HTR-8/SVneo (cell line): ENCODE results near the gene ITIH1.
"Not testable (repeated sequence)": the region's sequence is repeated elsewhere in the genome, so short reads cannot be mapped to it uniquely, and the experiment has no call there.

Experiments used
- DNase-seq: peaks from one replicate; pipeline ENCODE4 v3.0.0; 2011; ENCODE audit warnings: low spot score, mixed read lengths; ENCODE audit not compliant: insufficient read length
- FAIRE-seq: peaks from 2 replicates; lab custom pipeline; 2011; peaks lifted over from hg19 to GRCh38; lab: Jason Lieb, UNC

ITIH1 gene

GRCh38 chr3:52773361-52774065, 3.9 kb upstream of the ITIH1 start:
- DNase-seq (no peak), FAIRE-seq (no peak)

DNA sequence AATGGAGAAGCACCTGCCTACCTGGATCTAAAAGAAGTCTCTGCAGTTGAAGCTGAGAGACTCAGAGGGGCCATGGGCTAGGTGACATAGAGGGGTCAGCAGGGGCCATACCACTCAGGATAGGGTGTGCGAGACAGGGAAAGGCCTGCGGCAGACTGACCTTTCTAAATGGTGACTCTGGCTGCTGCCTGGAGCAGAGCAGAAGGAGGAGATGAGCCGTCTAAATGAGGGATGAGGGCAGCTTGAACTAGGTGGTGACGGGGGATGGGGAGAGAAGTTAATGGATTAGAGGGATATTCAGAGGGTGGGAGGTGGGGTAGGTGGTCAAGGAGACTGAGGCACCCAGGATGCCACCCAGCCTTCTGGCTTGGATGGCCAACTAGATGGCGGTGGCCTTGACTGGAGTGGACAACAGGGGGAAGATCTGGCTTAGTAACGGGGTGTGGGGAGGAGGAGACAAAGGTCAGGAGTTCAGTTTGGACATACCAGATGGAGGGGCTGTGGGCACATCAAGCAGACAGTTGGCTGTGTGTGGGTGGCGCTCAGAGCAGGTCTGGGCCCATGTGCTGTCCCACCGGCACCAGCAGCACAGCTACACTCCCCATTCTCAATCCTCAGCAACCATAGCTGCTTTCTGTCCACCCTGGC, 3.2 kb upstream of the ITIH1 start:
- DNase-seq (no peak), FAIRE-seq (no peak)

DNA sequence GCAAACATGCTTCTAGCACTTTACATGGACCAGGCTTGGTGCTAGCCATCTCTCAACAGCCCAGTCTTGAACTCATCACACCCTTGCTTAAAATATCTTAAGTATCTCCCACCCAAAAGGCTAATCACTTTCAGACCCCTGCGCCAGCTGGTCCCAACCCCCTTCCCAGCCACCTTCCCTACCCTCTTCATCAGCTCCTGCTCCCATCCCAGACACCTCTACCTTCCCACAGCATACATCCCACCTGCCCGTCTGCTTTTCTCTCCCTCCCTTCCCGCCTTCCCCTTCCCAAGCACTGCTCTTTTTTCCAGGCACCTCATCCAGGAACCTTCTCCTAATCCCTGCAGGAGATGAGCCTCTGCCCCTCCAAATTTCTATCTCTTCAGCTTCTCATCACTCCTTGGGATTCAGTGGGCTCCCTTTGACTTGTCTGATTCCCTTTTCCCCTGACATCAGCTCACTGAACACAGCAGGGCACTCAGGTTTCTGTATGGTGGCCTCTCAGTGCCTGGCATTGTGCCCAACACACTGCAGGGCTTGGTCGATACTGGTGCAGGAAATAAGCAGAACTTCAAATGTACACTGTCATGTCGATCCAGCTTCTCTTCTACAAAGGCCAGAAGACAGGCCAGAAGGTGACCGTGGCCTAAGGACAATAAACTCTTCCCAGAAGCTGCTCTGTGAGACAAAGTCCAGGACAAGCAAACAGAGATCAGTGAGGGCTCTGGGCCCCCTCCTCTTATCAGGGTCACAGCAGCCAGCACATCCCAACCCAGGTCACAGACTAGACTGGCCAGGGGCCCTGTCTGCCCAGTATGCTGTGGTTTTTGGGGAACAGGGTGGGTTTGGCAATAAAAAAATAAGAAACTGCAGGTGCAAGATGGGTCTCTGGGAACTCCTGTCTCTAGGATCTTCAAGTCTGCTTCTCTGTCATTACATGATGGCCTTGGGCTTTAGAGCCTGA, 2.2 kb upstream of the ITIH1 start:
- FAIRE-seq (no peak), DNase-seq (no peak)

DNA sequence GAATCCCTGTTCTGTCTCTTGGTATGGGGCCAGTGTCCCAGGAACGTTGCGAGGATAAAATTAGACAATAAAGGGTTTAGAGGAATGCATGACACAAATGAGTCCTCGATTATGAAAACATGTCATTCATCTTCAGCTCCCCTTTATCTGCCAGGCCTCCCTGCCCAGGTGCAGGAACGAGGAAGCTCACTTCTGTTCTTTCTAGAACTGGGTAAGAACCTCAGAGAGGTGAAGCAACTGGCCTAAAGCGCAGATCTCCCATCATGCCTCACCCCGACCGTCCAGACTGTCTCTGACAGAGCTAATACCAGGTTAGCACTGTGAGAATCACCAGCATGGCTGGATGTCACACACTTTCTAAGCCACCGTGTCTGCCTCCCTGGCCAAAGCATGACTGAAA, 1.5 kb upstream of the ITIH1 start:
- DNase-seq (no peak), FAIRE-seq (no peak)

DNA sequence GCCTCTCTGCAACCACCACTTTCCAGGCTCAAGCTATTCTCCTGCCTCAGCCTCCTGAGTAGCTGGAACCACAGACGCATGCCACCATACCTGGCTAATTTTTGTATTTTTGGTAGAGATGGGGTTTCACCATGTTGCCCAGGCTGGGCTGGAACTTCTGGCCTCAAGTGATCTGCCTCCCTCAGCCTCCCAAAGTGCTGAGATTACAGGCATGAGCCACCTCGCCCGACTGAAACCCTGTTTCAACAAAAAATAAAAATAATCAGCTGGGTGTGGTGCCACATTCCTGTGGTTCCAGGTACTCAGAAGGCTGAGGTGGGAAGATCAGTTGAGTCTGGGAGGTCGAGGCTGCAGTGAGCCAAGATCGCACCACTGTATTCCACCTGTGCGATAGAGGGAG, 913 bp upstream of the ITIH1 start:
- not testable (repeated sequence) for DNase-seq, FAIRE-seq

DNA sequence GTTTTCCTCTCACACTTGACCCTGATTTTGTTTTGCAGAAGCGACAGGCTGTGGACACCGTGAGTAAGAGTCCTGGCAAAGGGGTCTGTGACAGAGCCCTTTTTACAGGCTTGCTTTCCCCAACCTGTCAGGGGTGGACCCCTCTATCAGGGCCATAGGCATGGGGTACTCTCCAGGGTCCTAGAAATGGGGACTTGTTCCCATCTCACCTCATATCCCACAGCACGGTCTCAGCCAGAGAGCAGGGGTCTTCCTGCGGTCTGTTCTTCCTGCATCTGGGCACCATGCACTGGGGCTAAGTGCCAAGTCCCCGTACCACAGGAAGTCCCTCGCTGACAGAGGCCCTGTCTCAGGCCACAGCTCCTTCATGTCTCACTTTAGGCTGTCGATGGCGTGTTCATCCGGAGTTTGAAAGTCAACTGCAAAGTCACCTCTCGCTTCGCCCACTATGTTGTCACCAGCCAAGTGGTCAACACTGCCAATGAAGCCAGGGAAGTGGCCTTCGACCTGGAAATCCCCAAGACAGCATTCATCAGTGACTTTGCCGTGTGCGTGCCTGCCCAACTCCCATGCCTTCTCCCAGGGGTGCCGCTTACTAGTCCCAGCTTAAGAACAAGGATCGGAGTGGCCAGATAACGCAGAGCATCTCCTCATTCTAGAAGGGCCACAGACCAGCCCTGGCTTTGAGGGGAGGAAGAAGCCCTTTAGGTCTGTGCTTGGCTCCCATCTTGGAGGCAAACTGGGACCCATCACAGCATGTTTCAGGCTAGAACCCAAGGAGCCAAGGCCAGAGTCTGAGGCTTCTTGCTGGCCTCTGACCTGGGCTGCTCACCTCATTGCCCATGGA, 783 bp downstream of the ITIH1 start:
- DNase-seq (no peak), FAIRE-seq (no peak)

- FAIRE-seq (no peak), DNase-seq (no peak)
Measured at GRCh38 chr3:52779011-52779836, 1.8 kb downstream of the ITIH1 start.

- DNase-seq (no peak), FAIRE-seq (no peak)
Measured at GRCh38 chr3:52779837-52780585, 2.6 kb downstream of the ITIH1 start.

- DNase-seq: no peak
- FAIRE-seq: no peak
Measured at GRCh38 chr3:52781741-52782140, 4.3 kb downstream of the ITIH1 start.

DNA sequence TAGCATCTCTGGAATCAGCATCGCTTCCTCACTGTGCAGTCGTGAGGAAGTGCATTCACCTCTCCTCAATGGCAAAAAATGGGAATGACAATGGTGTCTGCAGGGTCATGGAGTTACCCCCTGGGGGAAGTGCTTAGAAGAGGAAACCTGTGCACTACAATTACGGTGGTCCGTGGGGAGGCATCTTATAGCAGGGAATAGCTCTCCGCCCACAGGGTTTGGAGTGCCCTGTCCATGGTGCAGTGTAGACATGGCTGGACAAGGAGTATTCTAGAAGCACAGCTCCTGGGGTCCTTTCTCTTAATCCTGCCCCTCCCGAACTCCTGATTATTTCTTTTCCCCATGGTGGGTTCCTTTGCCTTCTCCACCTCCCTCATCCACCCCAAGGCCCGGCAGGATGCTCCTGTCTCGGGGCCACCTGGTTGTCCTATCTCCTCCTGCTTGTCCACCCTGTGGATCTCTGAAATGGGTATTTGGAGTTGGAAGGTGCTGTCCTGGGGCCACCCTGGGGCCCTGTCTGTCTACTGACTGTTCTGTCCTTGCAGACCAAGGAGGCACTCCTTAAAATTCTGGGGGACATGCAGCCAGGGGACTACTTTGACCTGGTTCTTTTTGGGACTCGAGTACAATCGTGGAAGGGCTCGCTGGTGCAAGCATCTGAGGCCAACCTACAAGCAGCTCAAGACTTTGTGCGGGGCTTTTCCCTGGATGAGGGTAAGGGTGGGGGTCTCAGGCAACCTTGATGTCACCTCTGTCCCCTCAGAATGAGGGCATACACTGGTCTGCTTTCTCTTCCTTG, 5.2 kb downstream of the ITIH1 start:
- DNase-seq (no peak), FAIRE-seq (no peak)

DNA sequence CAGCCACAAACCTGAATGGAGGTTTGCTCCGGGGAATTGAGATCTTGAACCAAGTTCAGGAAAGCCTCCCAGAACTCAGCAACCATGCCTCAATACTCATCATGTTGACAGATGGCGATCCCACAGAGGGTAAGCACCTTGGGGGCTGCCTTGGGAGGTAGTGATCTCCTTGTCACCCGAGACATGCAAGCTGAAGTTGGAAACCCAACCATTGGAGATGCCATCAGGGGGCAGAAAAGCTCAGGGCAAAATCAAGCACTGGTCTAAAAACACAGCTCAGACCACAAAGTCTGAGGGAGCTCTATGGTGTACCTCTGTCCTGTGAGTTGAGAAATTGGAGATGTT, 5.8 kb downstream of the ITIH1 start:
- FAIRE-seq: no peak
- no peak for DNase-seq

DNA sequence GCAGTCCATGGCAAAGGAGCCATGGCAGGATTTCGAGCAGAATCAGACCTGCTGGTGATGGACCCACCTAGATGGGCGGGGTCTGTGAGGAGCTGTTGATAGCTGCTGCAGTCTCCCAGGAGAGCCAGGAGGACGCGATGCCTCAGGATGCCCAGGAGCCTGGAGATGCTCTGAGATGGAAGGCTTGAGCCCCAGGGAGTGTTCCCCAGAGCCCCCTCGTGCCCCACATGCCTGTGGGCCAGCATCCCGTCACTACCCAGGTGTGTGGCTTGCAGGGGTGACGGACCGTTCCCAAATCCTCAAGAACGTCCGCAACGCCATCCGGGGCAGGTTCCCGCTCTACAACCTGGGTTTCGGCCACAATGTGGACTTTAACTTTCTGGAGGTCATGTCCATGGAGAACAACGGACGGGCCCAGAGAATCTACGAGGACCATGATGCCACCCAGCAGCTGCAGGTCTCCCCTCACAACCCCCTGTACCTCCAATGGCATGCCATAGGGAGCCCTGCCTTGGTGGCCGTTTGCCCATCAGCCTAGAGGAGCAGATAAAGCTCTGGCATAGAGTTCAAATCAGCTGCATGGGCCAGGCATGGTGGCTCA, 6.7 kb downstream of the ITIH1 start:
- DNase-seq: no peak
- no peak for FAIRE-seq

GRCh38 chr3:52784931-52785590, 7.7 kb downstream of the ITIH1 start:
- no peak for DNase-seq
- FAIRE-seq: no peak

- DNase-seq (no peak), FAIRE-seq (no peak)
Measured at GRCh38 chr3:52786330-52787215, 9.2 kb downstream of the ITIH1 start.

GRCh38 chr3:52787246-52787645, 9.8 kb downstream of the ITIH1 start:
- FAIRE-seq (no peak), DNase-seq (no peak)
